CD14-positive monocyte (primary cell): ENCODE data around the gene ZMYND10. TPM values are rescaled to one million over a fixed set of nuclear protein-coding genes. Genes with fewer than 3 reads are reported as not detected.
A peak's percentile ranks its signal among the peaks of the same experiment; 100 is the strongest.

Source experiments
- DNase-seq, 3 donors: peaks; one replicate each; pipeline ENCODE4 v3.0.0-alpha.2; 2011 to 2022
- H2AFZ ChIP-seq: 2 replicates; pipeline ENCODE4 v1.6.0; 2012; ENCODE audit warnings: mild to moderate bottlenecking, low read depth, low read length, inconsistent platforms; ENCODE audit not compliant: insufficient read depth, poor library complexity, severe bottlenecking
- H3K27ac ChIP-seq, 2 donors: 1 replicate in 1 of 2; 2 replicates in 1 of 2; pipeline ENCODE4 v1.5.1; 2012 to 2013; ENCODE audit warnings: low read length in 2 of 2, control low read depth in 1 of 2, inconsistent platforms in 1 of 2, low read depth in 1 of 2, mild to moderate bottlenecking in 1 of 2
- H3K27me3 ChIP-seq, 2 donors: one replicate each; pipeline versions ENCODE4 v1.6.0 to v1.6.1; 2011 to 2013; ENCODE audit warnings: low read length in 2 of 2; ENCODE audit not compliant: control insufficient read depth in 2 of 2, insufficient read depth in 2 of 2
- H3K36me3 ChIP-seq, 2 donors: replicated peaks in 1 of 2; 1 replicate in 1 of 2; 2 replicates in 1 of 2; pipeline versions ENCODE4 v1.5.1 to v1.6.1; 2012 to 2013; ENCODE audit warnings: low read length in 2 of 2, control low read depth in 1 of 2, inconsistent platforms in 1 of 2, mild to moderate bottlenecking in 1 of 2; ENCODE audit not compliant: insufficient read depth in 2 of 2, control insufficient read depth in 1 of 2
- H3K4me1 ChIP-seq, 2 donors: 1 replicate in 1 of 2; 2 replicates in 1 of 2; pipeline versions ENCODE4 v1.5.1 to v1.6.1; 2012 to 2013; ENCODE audit warnings: low read length in 2 of 2, control low read depth in 1 of 2, inconsistent platforms in 1 of 2, mild to moderate bottlenecking in 1 of 2, moderate library complexity in 1 of 2; ENCODE audit not compliant: insufficient read depth in 2 of 2, control insufficient read depth in 1 of 2
- H3K4me2 ChIP-seq: replicated peaks from 2 replicates; pipeline ENCODE3; 2012; ENCODE audit warnings: low read length, moderate library complexity, mild to moderate bottlenecking; ENCODE audit not compliant: poor library complexity, severe bottlenecking; ENCODE audit errors: extremely low read depth
- H3K4me3 ChIP-seq, 3 experiments: fragments of 200-600 bp in 1 of 3; sonication (generic) in 1 of 3; replicated peaks in 1 of 3; 1 replicate in 2 of 3; 2 replicates in 1 of 3; pipeline ENCODE4 v1.5.1; 2011 to 2013; ENCODE audit warnings: low read length in 3 of 3, mild to moderate bottlenecking in 3 of 3, control low read depth in 2 of 3, low read depth in 2 of 3, inconsistent platforms in 1 of 3, moderate library complexity in 1 of 3
- H3K79me2 ChIP-seq: 2 replicates; pipeline ENCODE4 v1.6.0; 2012; ENCODE audit warnings: mild to moderate bottlenecking, control low read depth, inconsistent platforms, low read length, moderate library complexity; ENCODE audit not compliant: insufficient read depth
- H3K9ac ChIP-seq: 2 replicates; pipeline ENCODE4 v1.6.0; 2017; ENCODE audit warnings: low read length, mild to moderate bottlenecking; ENCODE audit not compliant: insufficient read depth, poor library complexity, severe bottlenecking
- H3K9me3 ChIP-seq, 2 donors: replicated peaks in 1 of 2; 1 replicate in 1 of 2; 2 replicates in 1 of 2; pipeline versions ENCODE4 v1.5.1 to v1.6.1; 2012 to 2013; ENCODE audit warnings: low read length in 2 of 2, control low read depth in 1 of 2; ENCODE audit not compliant: control insufficient read depth in 1 of 2, insufficient read depth in 1 of 2
- H4K20me1 ChIP-seq: 2 replicates; pipeline ENCODE4 v1.6.0; 2012; ENCODE audit warnings: mild to moderate bottlenecking, low read length, control low read depth, moderate library complexity; ENCODE audit not compliant: insufficient read depth
- H3K27ac Mint-ChIP-seq, 7 donors: one replicate each; pipeline ENCODE4 v1.8.0; 2020; ENCODE audit warnings: mild to moderate bottlenecking in 7 of 7, mixed read lengths in 7 of 7, moderate library complexity in 6 of 7, inconsistent platforms in 2 of 7
- H3K27me3 Mint-ChIP-seq, 3 donors: one replicate each; pipeline ENCODE4 v1.8.0; 2021 to 2022; ENCODE audit warnings: low read depth in 3 of 3, mild to moderate bottlenecking in 3 of 3, mixed read lengths in 3 of 3, moderate library complexity in 3 of 3, inconsistent platforms in 1 of 3
- H3K36me3 Mint-ChIP-seq, 2 donors: one replicate each; pipeline ENCODE4 v1.8.0; 2020; ENCODE audit warnings: mixed read lengths in 2 of 2, inconsistent platforms in 1 of 2, mild to moderate bottlenecking in 1 of 2
- H3K4me1 Mint-ChIP-seq: one replicate; pipeline ENCODE4 v1.8.0; 2020; ENCODE audit warnings: mild to moderate bottlenecking, mixed read lengths
- H3K4me3 Mint-ChIP-seq, 2 donors: one replicate each; pipeline ENCODE4 v1.8.0; 2020; ENCODE audit warnings: mild to moderate bottlenecking in 2 of 2, mixed read lengths in 2 of 2, moderate library complexity in 1 of 2
- H3K9me3 Mint-ChIP-seq, 7 donors: one replicate each; pipeline ENCODE4 v1.8.0; 2020 to 2022; ENCODE audit warnings: mixed read lengths in 7 of 7, mild to moderate bottlenecking in 6 of 7, moderate library complexity in 6 of 7, inconsistent platforms in 2 of 7
- WGBS: methylation state at CpG from one replicate; pipeline ENCODE4 v1.1.5; 2013; ENCODE audit warnings: missing lambda C conversion rate; ENCODE audit not compliant: insufficient coverage; 5-methylcytosine and 5-hydroxymethylcytosine counted together
- intact Hi-C, 2 donors: fragments of 100-400 bp; cut with micrococcal nuclease; formaldehyde crosslinking; loops; one replicate each; pipeline versions ENCODE4 v1.15.0 to v1.15.1; 2023
- polyA plus RNA-seq, 3 donors: library from polyadenylated mRNA; depleted of rRNA in 1 of 3; unstranded in 2 of 3; stranded (reverse) in 1 of 3; fragments of 300-500 nt in 2 of 3; fragments of >200 nt in 1 of 3; fragmentation: Illumina TruSeq in 2 of 3; gene quantifications; 1 replicate in 2 of 3; 2 replicates in 1 of 3; pipeline ENCODE4 v1.2.3, GENCODE V29; 2012 to 2021
- TF ChIP-seq, protein P1 (sequence below): fragments of 200-600 bp; IDR thresholded peaks from one replicate; pipeline ENCODE4 v1.8.0; 2022; ENCODE audit warnings: antibody characterized with exemption, mild to moderate bottlenecking

Gene ZMYND10
- polyA plus RNA-seq, 3 donors, result 0.12 to 1.7 (median 0.19) TPM

DNA sequence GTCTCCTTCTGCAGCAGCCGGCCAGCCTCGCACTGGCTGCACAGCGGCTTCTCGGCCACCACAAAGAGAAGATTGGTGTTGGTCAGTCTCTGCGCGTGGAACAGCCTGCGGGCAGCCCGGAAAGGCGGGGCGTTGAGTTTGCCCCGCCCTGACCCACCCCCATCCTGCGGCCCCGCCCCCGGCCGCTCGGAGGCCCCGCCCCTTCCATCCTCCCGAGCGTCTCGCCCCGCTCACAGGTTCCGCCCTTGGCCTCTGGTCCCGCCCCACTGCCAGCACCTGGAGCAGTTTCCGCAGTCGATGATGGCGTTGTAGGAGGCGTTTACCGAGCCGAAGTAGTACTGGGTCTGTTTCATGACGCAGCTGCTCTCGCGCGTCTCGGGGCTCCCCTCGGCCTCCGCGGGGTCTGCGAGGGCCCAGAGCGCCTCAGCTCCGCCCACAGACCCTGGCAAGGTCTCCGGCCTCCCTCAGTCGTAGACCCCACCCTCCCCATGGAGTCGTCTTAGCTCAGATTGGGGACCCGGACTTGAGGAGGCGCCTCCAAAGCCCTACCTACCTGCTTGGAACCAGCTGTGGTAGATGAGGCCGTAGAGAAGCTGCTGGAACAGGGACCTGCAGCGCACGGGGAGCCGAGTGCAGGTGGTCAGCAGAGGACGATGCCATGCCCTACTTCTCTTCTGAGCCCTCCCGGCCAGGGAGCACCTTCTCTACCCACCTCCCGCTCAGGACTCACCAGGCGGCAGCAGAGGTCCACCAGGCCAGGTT lies 19.7 kb upstream of the ZMYND10 start:
- peaks cover 0 to 12% of the 10 kb centered on the region in 2 donors for H3K27me3 ChIP-seq
- under 1% methylated on average over 30 of the region's 53 CpGs for WGBS
- DNase-seq, result peak; percentile 71 to 77 (median 72)

GRCh38 chr3:50364573-50365079 lies 19.1 kb upstream of the ZMYND10 start:
- Histone ChIP-seq H2AFZ (peak overlapping the region; percentile 77), H3K36me3 (no peaks in the 10 kb centered on the region), H3K4me3 (peak overlapping the region; percentile 23 to 77 (median 45)), H3K27ac (no peak overlapping the region), H3K9ac (no peak overlapping the region), H3K4me2 (peak overlapping the region; percentile 91), H3K9me3 (no peaks in the 10 kb centered on the region), H3K4me1 (peaks cover 15 to 19% of the 10 kb centered on the region in 2 donors), H3K79me2 (no peaks in the 10 kb centered on the region), H4K20me1 (no peaks in the 10 kb centered on the region), H3K27me3 (peaks cover 0 to 12% of the 10 kb centered on the region in 2 donors)
- Mint-ChIP-seq H3K27ac (no peak overlapping the region), H3K4me1 (peaks cover 17% of the 10 kb centered on the region), H3K36me3 (no peaks in the 10 kb centered on the region), H3K9me3 (peaks cover 0 to 3% (median 0%) of the 10 kb centered on the region in 7 donors), H3K27me3 (peaks cover 11 to 26% (median 12%) of the 10 kb centered on the region in 3 donors), H3K4me3 (peak overlapping the region; percentile 77 to 87)
- TF ChIP-seq, protein P1, sequence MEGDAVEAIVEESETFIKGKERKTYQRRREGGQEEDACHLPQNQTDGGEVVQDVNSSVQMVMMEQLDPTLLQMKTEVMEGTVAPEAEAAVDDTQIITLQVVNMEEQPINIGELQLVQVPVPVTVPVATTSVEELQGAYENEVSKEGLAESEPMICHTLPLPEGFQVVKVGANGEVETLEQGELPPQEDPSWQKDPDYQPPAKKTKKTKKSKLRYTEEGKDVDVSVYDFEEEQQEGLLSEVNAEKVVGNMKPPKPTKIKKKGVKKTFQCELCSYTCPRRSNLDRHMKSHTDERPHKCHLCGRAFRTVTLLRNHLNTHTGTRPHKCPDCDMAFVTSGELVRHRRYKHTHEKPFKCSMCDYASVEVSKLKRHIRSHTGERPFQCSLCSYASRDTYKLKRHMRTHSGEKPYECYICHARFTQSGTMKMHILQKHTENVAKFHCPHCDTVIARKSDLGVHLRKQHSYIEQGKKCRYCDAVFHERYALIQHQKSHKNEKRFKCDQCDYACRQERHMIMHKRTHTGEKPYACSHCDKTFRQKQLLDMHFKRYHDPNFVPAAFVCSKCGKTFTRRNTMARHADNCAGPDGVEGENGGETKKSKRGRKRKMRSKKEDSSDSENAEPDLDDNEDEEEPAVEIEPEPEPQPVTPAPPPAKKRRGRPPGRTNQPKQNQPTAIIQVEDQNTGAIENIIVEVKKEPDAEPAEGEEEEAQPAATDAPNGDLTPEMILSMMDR, result no peak
- 13% methylated on average over 39 of the region's 48 CpGs for WGBS
- intact Hi-C loops, result no loop called here
- DNase-seq, result no peak

More for the DNA sequence above, 19.7 kb upstream of the ZMYND10 start:
- Mint-ChIP-seq H3K27ac (peak overlapping the region in 3 of 7 donors; percentile 11 to 72 (median 66)), H3K36me3 (no peaks in the 10 kb centered on the region), H3K27me3 (peaks cover 11 to 30% (median 14%) of the 10 kb centered on the region in 3 donors), H3K9me3 (peaks cover 0 to 3% (median 0%) of the 10 kb centered on the region in 7 donors), H3K4me1 (peaks cover 13% of the 10 kb centered on the region), H3K4me3 (peak overlapping the region; percentile 77 to 87)
- Histone ChIP-seq H3K4me1 (peaks cover 13 to 15% of the 10 kb centered on the region in 2 donors), H3K9ac (peak overlapping the region; percentile 15), H3K36me3 (no peaks in the 10 kb centered on the region), H4K20me1 (no peaks in the 10 kb centered on the region), H2AFZ (peak overlapping the region; percentile 94), H3K4me3 (peak overlapping the region; percentile 41 to 77 (median 45)), H3K79me2 (no peaks in the 10 kb centered on the region), H3K9me3 (no peaks in the 10 kb centered on the region), H3K27ac (no peak overlapping the region), H3K4me2 (peak overlapping the region; percentile 91)
- TF ChIP-seq, protein P1, result no peak
- intact Hi-C loops, result no loop called here
